CD14-positive monocyte (primary cell): ENCODE results near the gene MRM3. TPM values are rescaled to one million over a fixed set of nuclear protein-coding genes. Genes with fewer than 3 reads are reported as not detected.

Source experiments
- DNase-seq, 3 donors: peaks; one replicate each; pipeline ENCODE4 v3.0.0-alpha.2; 2011 to 2022
- H2AFZ ChIP-seq: 2 replicates; pipeline ENCODE4 v1.6.0; 2012; ENCODE audit warnings: mild to moderate bottlenecking, low read depth, low read length, inconsistent platforms; ENCODE audit not compliant: insufficient read depth, poor library complexity, severe bottlenecking
- H3K27ac ChIP-seq, 2 donors: 1 replicate in 1 of 2; 2 replicates in 1 of 2; pipeline ENCODE4 v1.5.1; 2012 to 2013; ENCODE audit warnings: low read length in 2 of 2, control low read depth in 1 of 2, inconsistent platforms in 1 of 2, low read depth in 1 of 2, mild to moderate bottlenecking in 1 of 2
- H3K27me3 ChIP-seq, 2 donors: one replicate each; pipeline versions ENCODE4 v1.6.0 to v1.6.1; 2011 to 2013; ENCODE audit warnings: low read length in 2 of 2; ENCODE audit not compliant: control insufficient read depth in 2 of 2, insufficient read depth in 2 of 2
- H3K36me3 ChIP-seq, 2 donors: replicated peaks in 1 of 2; 1 replicate in 1 of 2; 2 replicates in 1 of 2; pipeline versions ENCODE4 v1.5.1 to v1.6.1; 2012 to 2013; ENCODE audit warnings: low read length in 2 of 2, control low read depth in 1 of 2, inconsistent platforms in 1 of 2, mild to moderate bottlenecking in 1 of 2; ENCODE audit not compliant: insufficient read depth in 2 of 2, control insufficient read depth in 1 of 2
- H3K4me1 ChIP-seq, 2 donors: 1 replicate in 1 of 2; 2 replicates in 1 of 2; pipeline versions ENCODE4 v1.5.1 to v1.6.1; 2012 to 2013; ENCODE audit warnings: low read length in 2 of 2, control low read depth in 1 of 2, inconsistent platforms in 1 of 2, mild to moderate bottlenecking in 1 of 2, moderate library complexity in 1 of 2; ENCODE audit not compliant: insufficient read depth in 2 of 2, control insufficient read depth in 1 of 2
- H3K4me2 ChIP-seq: replicated peaks from 2 replicates; pipeline ENCODE3; 2012; ENCODE audit warnings: low read length, moderate library complexity, mild to moderate bottlenecking; ENCODE audit not compliant: poor library complexity, severe bottlenecking; ENCODE audit errors: extremely low read depth
- H3K4me3 ChIP-seq, 3 experiments: fragments of 200-600 bp in 1 of 3; sonication (generic) in 1 of 3; replicated peaks in 1 of 3; 1 replicate in 2 of 3; 2 replicates in 1 of 3; pipeline ENCODE4 v1.5.1; 2011 to 2013; ENCODE audit warnings: low read length in 3 of 3, mild to moderate bottlenecking in 3 of 3, control low read depth in 2 of 3, low read depth in 2 of 3, inconsistent platforms in 1 of 3, moderate library complexity in 1 of 3
- H3K79me2 ChIP-seq: 2 replicates; pipeline ENCODE4 v1.6.0; 2012; ENCODE audit warnings: mild to moderate bottlenecking, control low read depth, inconsistent platforms, low read length, moderate library complexity; ENCODE audit not compliant: insufficient read depth
- H3K9ac ChIP-seq: 2 replicates; pipeline ENCODE4 v1.6.0; 2017; ENCODE audit warnings: low read length, mild to moderate bottlenecking; ENCODE audit not compliant: insufficient read depth, poor library complexity, severe bottlenecking
- H3K9me3 ChIP-seq, 2 donors: replicated peaks in 1 of 2; 1 replicate in 1 of 2; 2 replicates in 1 of 2; pipeline versions ENCODE4 v1.5.1 to v1.6.1; 2012 to 2013; ENCODE audit warnings: low read length in 2 of 2, control low read depth in 1 of 2; ENCODE audit not compliant: control insufficient read depth in 1 of 2, insufficient read depth in 1 of 2
- H4K20me1 ChIP-seq: 2 replicates; pipeline ENCODE4 v1.6.0; 2012; ENCODE audit warnings: mild to moderate bottlenecking, low read length, control low read depth, moderate library complexity; ENCODE audit not compliant: insufficient read depth
- H3K27ac Mint-ChIP-seq, 7 donors: one replicate each; pipeline ENCODE4 v1.8.0; 2020; ENCODE audit warnings: mild to moderate bottlenecking in 7 of 7, mixed read lengths in 7 of 7, moderate library complexity in 6 of 7, inconsistent platforms in 2 of 7
- H3K27me3 Mint-ChIP-seq, 3 donors: one replicate each; pipeline ENCODE4 v1.8.0; 2021 to 2022; ENCODE audit warnings: low read depth in 3 of 3, mild to moderate bottlenecking in 3 of 3, mixed read lengths in 3 of 3, moderate library complexity in 3 of 3, inconsistent platforms in 1 of 3
- H3K36me3 Mint-ChIP-seq, 2 donors: one replicate each; pipeline ENCODE4 v1.8.0; 2020; ENCODE audit warnings: mixed read lengths in 2 of 2, inconsistent platforms in 1 of 2, mild to moderate bottlenecking in 1 of 2
- H3K4me1 Mint-ChIP-seq: one replicate; pipeline ENCODE4 v1.8.0; 2020; ENCODE audit warnings: mild to moderate bottlenecking, mixed read lengths
- H3K4me3 Mint-ChIP-seq, 2 donors: one replicate each; pipeline ENCODE4 v1.8.0; 2020; ENCODE audit warnings: mild to moderate bottlenecking in 2 of 2, mixed read lengths in 2 of 2, moderate library complexity in 1 of 2
- H3K9me3 Mint-ChIP-seq, 7 donors: one replicate each; pipeline ENCODE4 v1.8.0; 2020 to 2022; ENCODE audit warnings: mixed read lengths in 7 of 7, mild to moderate bottlenecking in 6 of 7, moderate library complexity in 6 of 7, inconsistent platforms in 2 of 7
- WGBS: methylation state at CpG from one replicate; pipeline ENCODE4 v1.1.5; 2013; ENCODE audit warnings: missing lambda C conversion rate; ENCODE audit not compliant: insufficient coverage; 5-methylcytosine and 5-hydroxymethylcytosine counted together
- intact Hi-C, 2 donors: fragments of 100-400 bp; cut with micrococcal nuclease; formaldehyde crosslinking; loops; one replicate each; pipeline versions ENCODE4 v1.15.0 to v1.15.1; 2023
- polyA plus RNA-seq, 3 donors: library from polyadenylated mRNA; depleted of rRNA in 1 of 3; unstranded in 2 of 3; stranded (reverse) in 1 of 3; fragments of 300-500 nt in 2 of 3; fragments of >200 nt in 1 of 3; fragmentation: Illumina TruSeq in 2 of 3; gene quantifications; 1 replicate in 2 of 3; 2 replicates in 1 of 3; pipeline ENCODE4 v1.2.3, GENCODE V29; 2012 to 2021
- TF ChIP-seq, protein P1 (sequence below): fragments of 200-600 bp; IDR thresholded peaks from one replicate; pipeline ENCODE4 v1.8.0; 2022; ENCODE audit warnings: antibody characterized with exemption, mild to moderate bottlenecking

The MRM3 gene
- polyA plus RNA-seq, 3 donors: 9.3 to 15.4 (median 12.8) TPM

DNA sequence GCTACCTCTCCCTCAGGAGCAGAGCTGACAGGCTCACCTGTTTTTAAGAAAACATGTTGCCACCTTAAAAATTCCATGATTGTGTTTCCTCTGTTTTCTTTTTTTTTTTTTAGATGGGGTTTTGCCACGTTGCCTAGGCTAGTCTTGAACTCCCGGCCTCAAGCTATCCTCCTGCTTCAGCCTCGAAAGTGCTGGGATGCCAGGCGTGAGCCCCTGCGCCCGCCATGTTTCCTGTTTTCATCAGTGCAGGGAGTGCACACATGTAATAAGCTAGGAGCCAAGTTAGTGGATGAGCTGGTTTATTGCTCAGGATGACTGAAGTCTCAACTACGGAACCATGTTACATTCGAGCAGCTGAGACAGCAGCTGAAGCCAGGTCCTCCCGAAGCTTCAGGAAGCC, 13.6 kb downstream of the MRM3 start:
- Histone ChIP-seq H2AFZ (no peak overlapping the region), H3K4me1 (no peaks in the 10 kb centered on the region), H3K27me3 (no peaks in the 10 kb centered on the region), H3K9ac (no peak overlapping the region), H3K4me3 (no peak overlapping the region), H4K20me1 (no peaks in the 10 kb centered on the region), H3K9me3 (no peaks in the 10 kb centered on the region), H3K27ac (no peak overlapping the region), H3K4me2 (no peak overlapping the region), H3K36me3 (peaks cover 16 to 21% of the 10 kb centered on the region in 2 donors), H3K79me2 (no peaks in the 10 kb centered on the region)
- Mint-ChIP-seq H3K4me3 (no peak overlapping the region), H3K27ac (no peak overlapping the region), H3K9me3 (peaks cover 0 to 3% (median 0%) of the 10 kb centered on the region in 7 donors), H3K27me3 (peaks cover 4 to 7% (median 6%) of the 10 kb centered on the region in 3 donors), H3K4me1 (peaks cover 7% of the 10 kb centered on the region), H3K36me3 (peaks cover 22 to 25% of the 10 kb centered on the region in 2 donors)
- 65% methylated on average over 6 of the region's 9 CpGs for WGBS
- TF ChIP-seq, protein P1, sequence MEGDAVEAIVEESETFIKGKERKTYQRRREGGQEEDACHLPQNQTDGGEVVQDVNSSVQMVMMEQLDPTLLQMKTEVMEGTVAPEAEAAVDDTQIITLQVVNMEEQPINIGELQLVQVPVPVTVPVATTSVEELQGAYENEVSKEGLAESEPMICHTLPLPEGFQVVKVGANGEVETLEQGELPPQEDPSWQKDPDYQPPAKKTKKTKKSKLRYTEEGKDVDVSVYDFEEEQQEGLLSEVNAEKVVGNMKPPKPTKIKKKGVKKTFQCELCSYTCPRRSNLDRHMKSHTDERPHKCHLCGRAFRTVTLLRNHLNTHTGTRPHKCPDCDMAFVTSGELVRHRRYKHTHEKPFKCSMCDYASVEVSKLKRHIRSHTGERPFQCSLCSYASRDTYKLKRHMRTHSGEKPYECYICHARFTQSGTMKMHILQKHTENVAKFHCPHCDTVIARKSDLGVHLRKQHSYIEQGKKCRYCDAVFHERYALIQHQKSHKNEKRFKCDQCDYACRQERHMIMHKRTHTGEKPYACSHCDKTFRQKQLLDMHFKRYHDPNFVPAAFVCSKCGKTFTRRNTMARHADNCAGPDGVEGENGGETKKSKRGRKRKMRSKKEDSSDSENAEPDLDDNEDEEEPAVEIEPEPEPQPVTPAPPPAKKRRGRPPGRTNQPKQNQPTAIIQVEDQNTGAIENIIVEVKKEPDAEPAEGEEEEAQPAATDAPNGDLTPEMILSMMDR: no peak
- intact Hi-C loops: loop anchor here (5.0 kb wide), 2 partner anchors 187 to 202 kb away; partner anchors contain the start of gene TIMM22 (in 1 of the 2)
- no peak for DNase-seq

DNA sequence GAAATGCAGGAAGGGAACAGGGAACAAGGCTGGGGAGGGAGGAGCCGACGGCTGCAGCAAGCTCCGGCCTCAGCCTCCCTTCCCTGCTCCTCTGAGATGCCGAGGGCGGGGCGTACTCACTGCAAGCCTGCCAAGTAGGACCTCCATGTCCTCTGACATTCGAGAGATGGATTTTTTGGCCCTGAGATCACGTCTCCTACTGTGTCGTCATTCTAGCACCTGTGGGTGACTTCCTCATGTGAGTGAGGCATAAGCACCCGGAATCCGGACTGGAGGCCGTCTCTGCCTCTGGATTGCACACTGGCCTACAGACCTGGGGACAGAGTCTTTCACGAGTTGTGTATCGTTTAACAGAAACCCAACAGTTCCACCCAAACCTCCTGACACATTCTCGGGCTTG, 14.5 kb downstream of the MRM3 start:
- Mint-ChIP-seq H3K36me3 (peaks cover 15 to 17% of the 10 kb centered on the region in 2 donors), H3K9me3 (peaks cover 0 to 3% (median 0%) of the 10 kb centered on the region in 7 donors), H3K4me3 (no peak overlapping the region), H3K4me1 (peaks cover 7% of the 10 kb centered on the region), H3K27me3 (peaks cover 4 to 7% (median 6%) of the 10 kb centered on the region in 3 donors), H3K27ac (no peak overlapping the region)
- H3K36me3 ChIP-seq: peaks cover 12 to 13% of the 10 kb centered on the region in 2 donors
- H3K4me1 ChIP-seq: no peaks in the 10 kb centered on the region
- H3K27ac ChIP-seq: no peak overlapping the region
- no peaks in the 10 kb centered on the region for H3K27me3 ChIP-seq
- intact Hi-C loops: loop anchor here (5.0 kb wide), 2 partner anchors 186 to 201 kb away; partner anchors contain the start of gene TIMM22 (in 1 of the 2)
- H3K9me3 ChIP-seq: no peaks in the 10 kb centered on the region
- DNase-seq: no peak
- H3K79me2 ChIP-seq: no peaks in the 10 kb centered on the region
- H3K4me2 ChIP-seq: no peak overlapping the region
- TF ChIP-seq, protein P1: no peak
- no peak overlapping the region for H2AFZ ChIP-seq
- H3K4me3 ChIP-seq: no peak overlapping the region
- 85% methylated on average over 15 of the region's 15 CpGs for WGBS
- H4K20me1 ChIP-seq: no peaks in the 10 kb centered on the region
- H3K9ac ChIP-seq: no peak overlapping the region
